ENCODE data around the gene EEF1B2. TPM values are rescaled to one million over a fixed set of nuclear protein-coding genes. Genes with fewer than 3 reads are reported as not detected.
"Not testable (repeated sequence)": the region's sequence is repeated elsewhere in the genome, so short reads cannot be mapped to it uniquely, and the experiment has no call there.

The EEF1B2 gene
- polyA plus RNA-seq, 1 donor (not counting 4 experiments of a cell fraction or from before 2014, with no cell fraction given): 1,066 TPM

GRCh38 chr2:206164261-206164862, 4.7 kb downstream of the EEF1B2 start:
- Histone ChIP-seq H3K27me3 (ENCODE audit: control insufficient read depth, extremely low read depth, insufficient read depth, low read length) (no peaks in the 10 kb centered on the region), H3K9me1 (ENCODE audit: control insufficient read depth, extremely low read depth, insufficient read depth, low read length) (no peaks in the 10 kb centered on the region), H3K4me2 (ENCODE audit: control insufficient read depth, extremely low read depth, insufficient read depth, low read depth, low read length) (no peak overlapping the region), H4K20me1 (ENCODE audit: control insufficient read depth, extremely low read depth, insufficient read depth, low read length) (peaks cover 5% of the 10 kb centered on the region), H3K4me1 (ENCODE audit: control insufficient read depth, extremely low read depth, insufficient read depth, low read length) (peaks cover 9% of the 10 kb centered on the region), H3K4me3 (ENCODE audit: control insufficient read depth in 2 of 3, extremely low read depth in 1 of 3, insufficient read depth in 2 of 3, low read depth in 1 of 3, low read length in 3 of 3) (no peak overlapping the region), H3K27ac (ENCODE audit: control insufficient read depth, insufficient read depth, low read length) (no peak overlapping the region), H2AFZ (ENCODE audit: control insufficient read depth, low read length) (no peak overlapping the region), H3K79me2 (ENCODE audit: control insufficient read depth, insufficient read depth, low read length) (peaks cover 33% of the 10 kb centered on the region), H3K9ac (ENCODE audit: control insufficient read depth, extremely low read depth, insufficient read depth, low read length) (no peak overlapping the region), H3K9me3 (ENCODE audit: control insufficient read depth, low read depth, low read length) (no peaks in the 10 kb centered on the region), H3K36me3 (ENCODE audit: control insufficient read depth in 2 of 2, extremely low read depth in 1 of 2, insufficient read depth in 2 of 2, low read length in 2 of 2) (peaks cover 19 to 22% of the 10 kb centered on the region in 2 experiments)
- dilution Hi-C loops (cut with MboI; ENCODE audit: extremely low pct_ligation_motif_present, low sequenced_read_pairs): no loop called here
- TF ChIP-seq EZH2 (IDR thresholded peaks at IDR 0.05; ENCODE audit: low read length) (no peak), CTCF (optimal IDR thresholded peaks at IDR 0.05 in 1 of 3, IDR thresholded peaks at IDR 0.05 in 1 of 3, conservative IDR thresholded peaks at IDR 0.05 in 1 of 3; ENCODE audit: extremely low read depth in 1 of 3, insufficient read depth in 2 of 3, low read length in 3 of 3) (peak in 2 of 3 experiments; percentile 42 to 46)
- no peak for FAIRE-seq
- no peak for DNase-seq (ENCODE audit: low read depth, low spot score)

- H2AFZ ChIP-seq (ENCODE audit: control insufficient read depth, low read length); H3K4me1 ChIP-seq (ENCODE audit: control insufficient read depth, extremely low read depth, insufficient read depth, low read length); DNase-seq (ENCODE audit: low read depth, low spot score); H3K9me1 ChIP-seq (ENCODE audit: control insufficient read depth, extremely low read depth, insufficient read depth, low read length); H3K4me3 ChIP-seq (ENCODE audit: control insufficient read depth in 2 of 3, extremely low read depth in 1 of 3, insufficient read depth in 2 of 3, low read depth in 1 of 3, low read length in 3 of 3); H3K9ac ChIP-seq (ENCODE audit: control insufficient read depth, extremely low read depth, insufficient read depth, low read length); FAIRE-seq; H3K27ac ChIP-seq (ENCODE audit: control insufficient read depth, insufficient read depth, low read length); H3K79me2 ChIP-seq (ENCODE audit: control insufficient read depth, insufficient read depth, low read length); H3K9me3 ChIP-seq (ENCODE audit: control insufficient read depth, low read depth, low read length); H4K20me1 ChIP-seq (ENCODE audit: control insufficient read depth, extremely low read depth, insufficient read depth, low read length); H3K36me3 ChIP-seq (ENCODE audit: control insufficient read depth in 2 of 2, extremely low read depth in 1 of 2, insufficient read depth in 2 of 2, low read length in 2 of 2); H3K4me2 ChIP-seq (ENCODE audit: control insufficient read depth, extremely low read depth, insufficient read depth, low read depth, low read length); dilution Hi-C loops (cut with MboI; ENCODE audit: extremely low pct_ligation_motif_present, low sequenced_read_pairs); H3K27me3 ChIP-seq (ENCODE audit: control insufficient read depth, extremely low read depth, insufficient read depth, low read length): not testable (repeated sequence)
Measured at GRCh38 chr2:206168230-206168629, 8.5 kb downstream of the EEF1B2 start.

- H3K9me1 ChIP-seq (ENCODE audit: control insufficient read depth, extremely low read depth, insufficient read depth, low read length); H3K4me2 ChIP-seq (ENCODE audit: control insufficient read depth, extremely low read depth, insufficient read depth, low read depth, low read length); H3K27me3 ChIP-seq (ENCODE audit: control insufficient read depth, extremely low read depth, insufficient read depth, low read length); H3K9ac ChIP-seq (ENCODE audit: control insufficient read depth, extremely low read depth, insufficient read depth, low read length); H3K27ac ChIP-seq (ENCODE audit: control insufficient read depth, insufficient read depth, low read length); H4K20me1 ChIP-seq (ENCODE audit: control insufficient read depth, extremely low read depth, insufficient read depth, low read length); H3K4me3 ChIP-seq (ENCODE audit: control insufficient read depth in 2 of 3, extremely low read depth in 1 of 3, insufficient read depth in 2 of 3, low read depth in 1 of 3, low read length in 3 of 3); DNase-seq (ENCODE audit: low read depth, low spot score); H3K79me2 ChIP-seq (ENCODE audit: control insufficient read depth, insufficient read depth, low read length); FAIRE-seq; H2AFZ ChIP-seq (ENCODE audit: control insufficient read depth, low read length); H3K9me3 ChIP-seq (ENCODE audit: control insufficient read depth, low read depth, low read length); H3K36me3 ChIP-seq (ENCODE audit: control insufficient read depth in 2 of 2, extremely low read depth in 1 of 2, insufficient read depth in 2 of 2, low read length in 2 of 2); H3K4me1 ChIP-seq (ENCODE audit: control insufficient read depth, extremely low read depth, insufficient read depth, low read length); dilution Hi-C loops (cut with MboI; ENCODE audit: extremely low pct_ligation_motif_present, low sequenced_read_pairs): not testable (repeated sequence)
Measured at GRCh38 chr2:206171624-206172397, 12.1 kb downstream of the EEF1B2 start.
